HUES6 (cell line): ENCODE data around the gene SLC35B2.
A peak's percentile ranks its signal among the peaks of the same experiment; 100 is the strongest.

ENCODE experiments used
- H3K27ac ChIP-seq: 2 replicates; pipeline ENCODE4 v1.7.0; 2013; ENCODE audit warnings: low read depth, mild to moderate bottlenecking, low read length, inconsistent platforms
- H3K27me3 ChIP-seq: 2 replicates; pipeline ENCODE4 v1.6.1; 2013; ENCODE audit warnings: low read length; ENCODE audit not compliant: control insufficient read depth, insufficient read depth
- H3K36me3 ChIP-seq: 2 replicates; pipeline ENCODE4 v1.6.1; 2013; ENCODE audit warnings: low read length; ENCODE audit not compliant: control insufficient read depth, insufficient read depth
- H3K4me1 ChIP-seq: 2 replicates; pipeline ENCODE4 v1.6.1; 2013; ENCODE audit warnings: low read length; ENCODE audit not compliant: control insufficient read depth, insufficient read depth
- H3K4me3 ChIP-seq: 2 replicates; pipeline ENCODE4 v1.5.1; 2013; ENCODE audit warnings: low read depth, low read length
- H3K9ac ChIP-seq: one replicate; pipeline ENCODE4 v1.6.1; 2013; ENCODE audit warnings: mild to moderate bottlenecking, low read length
- H3K9me3 ChIP-seq: 2 replicates; pipeline ENCODE4 v1.6.1; 2013; ENCODE audit warnings: low read depth, low read length; ENCODE audit not compliant: control insufficient read depth, insufficient read depth

The SLC35B2 gene

GRCh38 chr6:44298864-44299263 lies 41.5 kb upstream of the SLC35B2 start:
- Histone ChIP-seq H3K27me3 (peaks cover 45% of the 10 kb centered on the region), H3K4me3 (no peak overlapping the region), H3K36me3 (peaks cover 39% of the 10 kb centered on the region), H3K9me3 (no peaks in the 10 kb centered on the region), H3K9ac (no peak overlapping the region), H3K4me1 (peaks cover 8% of the 10 kb centered on the region), H3K27ac (no peak overlapping the region)

GRCh38 chr6:44298055-44298803 lies 40.9 kb upstream of the SLC35B2 start:
- H3K27ac ChIP-seq, result no peak overlapping the region
- H3K4me1 ChIP-seq, result peaks cover 8% of the 10 kb centered on the region
- peaks cover 32% of the 10 kb centered on the region for H3K36me3 ChIP-seq
- peaks cover 48% of the 10 kb centered on the region for H3K27me3 ChIP-seq
- H3K9ac ChIP-seq, result peak overlapping the region; percentile 32
- H3K9me3 ChIP-seq, result no peaks in the 10 kb centered on the region
- peak overlapping the region; percentile 82 for H3K4me3 ChIP-seq

GRCh38 chr6:44297063-44298038 lies 40.0 kb upstream of the SLC35B2 start:
- Histone ChIP-seq H3K27ac (no peak overlapping the region), H3K9me3 (no peaks in the 10 kb centered on the region), H3K36me3 (peaks cover 24% of the 10 kb centered on the region), H3K4me3 (peak overlapping the region; percentile 82), H3K4me1 (peaks cover 8% of the 10 kb centered on the region), H3K9ac (peak overlapping the region; percentile 45), H3K27me3 (peaks cover 53% of the 10 kb centered on the region)

GRCh38 chr6:44294832-44295791 lies 37.8 kb upstream of the SLC35B2 start:
- no peak overlapping the region for H3K4me3 ChIP-seq
- H3K36me3 ChIP-seq, result peaks cover 1% of the 10 kb centered on the region
- H3K9me3 ChIP-seq, result no peaks in the 10 kb centered on the region
- no peak overlapping the region for H3K9ac ChIP-seq
- peaks cover 8% of the 10 kb centered on the region for H3K4me1 ChIP-seq
- peaks cover 73% of the 10 kb centered on the region for H3K27me3 ChIP-seq
- no peak overlapping the region for H3K27ac ChIP-seq

- H3K4me3 ChIP-seq, result no peak overlapping the region
- H3K9me3 ChIP-seq, result no peaks in the 10 kb centered on the region
- peaks cover 77% of the 10 kb centered on the region for H3K27me3 ChIP-seq
- peaks cover 8% of the 10 kb centered on the region for H3K4me1 ChIP-seq
- no peak overlapping the region for H3K9ac ChIP-seq
- no peaks in the 10 kb centered on the region for H3K36me3 ChIP-seq
- H3K27ac ChIP-seq, result no peak overlapping the region
Measured at GRCh38 chr6:44292661-44293365, 35.5 kb upstream of the SLC35B2 start.

GRCh38 chr6:44291841-44292240 lies 34.5 kb upstream of the SLC35B2 start:
- Histone ChIP-seq H3K9me3 (no peaks in the 10 kb centered on the region), H3K4me1 (peaks cover 6% of the 10 kb centered on the region), H3K27me3 (peaks cover 77% of the 10 kb centered on the region), H3K27ac (no peak overlapping the region), H3K9ac (no peak overlapping the region), H3K4me3 (no peak overlapping the region), H3K36me3 (no peaks in the 10 kb centered on the region)

- H3K9ac ChIP-seq, result no peak overlapping the region
- H3K27me3 ChIP-seq, result peaks cover 77% of the 10 kb centered on the region
- H3K9me3 ChIP-seq, result no peaks in the 10 kb centered on the region
- H3K4me1 ChIP-seq, result no peaks in the 10 kb centered on the region
- H3K36me3 ChIP-seq, result no peaks in the 10 kb centered on the region
- no peak overlapping the region for H3K27ac ChIP-seq
- H3K4me3 ChIP-seq, result no peak overlapping the region
Measured at GRCh38 chr6:44289726-44290260, 32.5 kb upstream of the SLC35B2 start.

- peaks cover 91% of the 10 kb centered on the region for H3K27me3 ChIP-seq
- H3K36me3 ChIP-seq, result no peaks in the 10 kb centered on the region
- H3K9ac ChIP-seq, result no peak overlapping the region
- H3K9me3 ChIP-seq, result no peaks in the 10 kb centered on the region
- H3K4me1 ChIP-seq, result no peaks in the 10 kb centered on the region
- H3K4me3 ChIP-seq, result no peak overlapping the region
- no peak overlapping the region for H3K27ac ChIP-seq
Measured at GRCh38 chr6:44286747-44287146, 29.4 kb upstream of the SLC35B2 start.

- no peak overlapping the region for H3K4me3 ChIP-seq
- H3K27me3 ChIP-seq, result peaks cover 91% of the 10 kb centered on the region
- no peaks in the 10 kb centered on the region for H3K36me3 ChIP-seq
- H3K9ac ChIP-seq, result no peak overlapping the region
- H3K9me3 ChIP-seq, result no peaks in the 10 kb centered on the region
- no peak overlapping the region for H3K27ac ChIP-seq
- H3K4me1 ChIP-seq, result no peaks in the 10 kb centered on the region
Measured at GRCh38 chr6:44286285-44286565, 28.9 kb upstream of the SLC35B2 start.
